ENCODE measurements around the gene TRIM65. TPM values are rescaled to one million over a fixed set of nuclear protein-coding genes. Genes with fewer than 3 reads are reported as not detected.
A peak's percentile ranks its signal among the peaks of the same experiment; 100 is the strongest.

TRIM65 gene
- total RNA-seq, 2 experiments from 2014 or later: 35.3 to 36.3 TPM

- POLR2A ChIA-PET: interaction anchor here (0.6 kb wide), 1 partner anchor 26 kb away, joined by 3 read pairs; no protein-coding TSS in a partner anchor
- no peak for DNase-seq
- H3K27ac Mint-ChIP-seq: no peak overlapping the region
- H3K9me3 Mint-ChIP-seq: no peaks in the 10 kb centered on the region
- H3K36me3 Mint-ChIP-seq: no peaks in the 10 kb centered on the region
- no peak for ATAC-seq (ENCODE audit: low read depth)
- no peak overlapping the region for H3K4me3 Mint-ChIP-seq
- H3K4me1 Mint-ChIP-seq: no peaks in the 10 kb centered on the region
- H3K27me3 Mint-ChIP-seq: no peaks in the 10 kb centered on the region
Measured at GRCh38 chr17:75925103-75925502, 28.4 kb upstream of the TRIM65 start.

GRCh38 chr17:75922963-75923874, 26.5 kb upstream of the TRIM65 start:
- POLR2A ChIA-PET: no interaction called here
- H3K36me3 Mint-ChIP-seq: no peaks in the 10 kb centered on the region
- no peak overlapping the region for H3K4me3 Mint-ChIP-seq
- H3K27me3 Mint-ChIP-seq: no peaks in the 10 kb centered on the region
- DNase-seq: no peak
- no peaks in the 10 kb centered on the region for H3K9me3 Mint-ChIP-seq
- H3K27ac Mint-ChIP-seq: no peak overlapping the region
- H3K4me1 Mint-ChIP-seq: no peaks in the 10 kb centered on the region
- no peak for ATAC-seq (ENCODE audit: low read depth)

- ATAC-seq (ENCODE audit: low read depth) (no peak), DNase-seq (no peak)
- POLR2A ChIA-PET: interaction anchor here (1.0 kb wide), 1 partner anchor 9 kb away, joined by 3 read pairs; no protein-coding TSS in a partner anchor
- Mint-ChIP-seq H3K27me3 (no peaks in the 10 kb centered on the region), H3K4me1 (no peaks in the 10 kb centered on the region), H3K4me3 (no peak overlapping the region), H3K27ac (no peak overlapping the region), H3K9me3 (no peaks in the 10 kb centered on the region), H3K36me3 (no peaks in the 10 kb centered on the region)
Measured at GRCh38 chr17:75922173-75922961, 25.6 kb upstream of the TRIM65 start.

GRCh38 chr17:75921596-75921995, 24.8 kb upstream of the TRIM65 start:
- H3K4me1 Mint-ChIP-seq: peaks cover 3% of the 10 kb centered on the region
- no peak overlapping the region for H3K4me3 Mint-ChIP-seq
- no peaks in the 10 kb centered on the region for H3K27me3 Mint-ChIP-seq
- POLR2A ChIA-PET: interaction anchor here (1.0 kb wide), 1 partner anchor 10 kb away, joined by 3 read pairs; no protein-coding TSS in a partner anchor
- ATAC-seq (ENCODE audit: low read depth) (no peak), DNase-seq (no peak)
- H3K36me3 Mint-ChIP-seq: no peaks in the 10 kb centered on the region
- no peak overlapping the region for H3K27ac Mint-ChIP-seq
- H3K9me3 Mint-ChIP-seq: no peaks in the 10 kb centered on the region

- no peaks in the 10 kb centered on the region for H3K36me3 Mint-ChIP-seq
- no peaks in the 10 kb centered on the region for H3K27me3 Mint-ChIP-seq
- DNase-seq (no peak), ATAC-seq (ENCODE audit: low read depth) (no peak)
- H3K9me3 Mint-ChIP-seq: no peaks in the 10 kb centered on the region
- H3K4me1 Mint-ChIP-seq: peaks cover 3% of the 10 kb centered on the region
- H3K27ac Mint-ChIP-seq: no peak overlapping the region
- no peak overlapping the region for H3K4me3 Mint-ChIP-seq
- POLR2A ChIA-PET: interaction anchor here (0.9 kb wide), 1 partner anchor 31 kb away, joined by 3 read pairs; no protein-coding TSS in a partner anchor
Measured at GRCh38 chr17:75920045-75920560, 23.4 kb upstream of the TRIM65 start.

- ATAC-seq (ENCODE audit: low read depth): no peak
- POLR2A ChIA-PET: no interaction called here
- Mint-ChIP-seq H3K36me3 (no peaks in the 10 kb centered on the region), H3K27me3 (no peaks in the 10 kb centered on the region), H3K4me3 (no peak overlapping the region), H3K4me1 (peaks cover 3% of the 10 kb centered on the region), H3K9me3 (no peaks in the 10 kb centered on the region), H3K27ac (no peak overlapping the region)
- DNase-seq: no peak
Measured at GRCh38 chr17:75919611-75920010, 22.9 kb upstream of the TRIM65 start.

GRCh38 chr17:75917917-75918445, 21.2 kb upstream of the TRIM65 start:
- no peaks in the 10 kb centered on the region for H3K27me3 Mint-ChIP-seq
- no peak overlapping the region for H3K27ac Mint-ChIP-seq

GRCh38 chr17:75917141-75917916, 20.6 kb upstream of the TRIM65 start:
- H3K4me3 Mint-ChIP-seq: no peak overlapping the region
- H3K27me3 Mint-ChIP-seq: no peaks in the 10 kb centered on the region
- H3K36me3 Mint-ChIP-seq: no peaks in the 10 kb centered on the region
- no peak for DNase-seq
- no peaks in the 10 kb centered on the region for H3K9me3 Mint-ChIP-seq
- H3K27ac Mint-ChIP-seq: peak overlapping the region; percentile 28
- POLR2A ChIA-PET: interaction anchor here (0.6 kb wide), 1 partner anchor 454 kb away, joined by 4 read pairs; no protein-coding TSS in a partner anchor
- peaks cover 3% of the 10 kb centered on the region for H3K4me1 Mint-ChIP-seq
- peak; percentile 32 for ATAC-seq (ENCODE audit: low read depth)

More at GRCh38 chr17:75917917-75918445, 21.2 kb upstream of the TRIM65 start:
- Mint-ChIP-seq H3K36me3 (no peaks in the 10 kb centered on the region), H3K9me3 (no peaks in the 10 kb centered on the region), H3K4me1 (peaks cover 3% of the 10 kb centered on the region), H3K4me3 (no peak overlapping the region)
- no peak for DNase-seq
- ATAC-seq (ENCODE audit: low read depth): no peak
- POLR2A ChIA-PET: no interaction called here

GRCh38 chr17:75915268-75915667, 18.5 kb upstream of the TRIM65 start:
- H3K9me3 Mint-ChIP-seq: no peaks in the 10 kb centered on the region
- H3K36me3 Mint-ChIP-seq: peaks cover 2% of the 10 kb centered on the region
- ATAC-seq (ENCODE audit: low read depth) (no peak), DNase-seq (no peak)
- H3K27me3 Mint-ChIP-seq: no peaks in the 10 kb centered on the region
- no peak overlapping the region for H3K4me3 Mint-ChIP-seq
- POLR2A ChIA-PET: interaction anchor here (0.6 kb wide), 1 partner anchor 626 kb away, joined by 7 read pairs; the partner anchor contains the start of gene SLC25A19
- peaks cover 3% of the 10 kb centered on the region for H3K4me1 Mint-ChIP-seq
- H3K27ac Mint-ChIP-seq: no peak overlapping the region

GRCh38 chr17:75914643-75915267, 18.0 kb upstream of the TRIM65 start:
- Mint-ChIP-seq H3K9me3 (no peaks in the 10 kb centered on the region), H3K27ac (no peak overlapping the region), H3K27me3 (no peaks in the 10 kb centered on the region), H3K36me3 (peaks cover 2% of the 10 kb centered on the region), H3K4me1 (peaks cover 5% of the 10 kb centered on the region), H3K4me3 (no peak overlapping the region)
- POLR2A ChIA-PET: no interaction called here
- ATAC-seq (ENCODE audit: low read depth) (no peak), DNase-seq (no peak)

- no peak for DNase-seq
- POLR2A ChIA-PET: no interaction called here
Measured at GRCh38 chr17:75913537-75914210, 16.9 kb upstream of the TRIM65 start.

GRCh38 chr17:75910699-75911098, 13.9 kb upstream of the TRIM65 start:
- POLR2A ChIA-PET: interaction anchor here (0.6 kb wide), 1 partner anchor 167 kb away, joined by 3 read pairs; no protein-coding TSS in a partner anchor

More at GRCh38 chr17:75913537-75914210, 16.9 kb upstream of the TRIM65 start:
- peaks cover 10% of the 10 kb centered on the region for H3K4me1 Mint-ChIP-seq
- no peak for ATAC-seq (ENCODE audit: low read depth)
- H3K36me3 Mint-ChIP-seq: peaks cover 2% of the 10 kb centered on the region
- no peak overlapping the region for H3K27ac Mint-ChIP-seq
- no peaks in the 10 kb centered on the region for H3K9me3 Mint-ChIP-seq
- H3K4me3 Mint-ChIP-seq: no peak overlapping the region
- H3K27me3 Mint-ChIP-seq: no peaks in the 10 kb centered on the region

More at GRCh38 chr17:75910699-75911098, 13.9 kb upstream of the TRIM65 start:
- Mint-ChIP-seq H3K27me3 (no peaks in the 10 kb centered on the region), H3K9me3 (no peaks in the 10 kb centered on the region), H3K27ac (no peak overlapping the region), H3K36me3 (peaks cover 2% of the 10 kb centered on the region), H3K4me1 (peaks cover 11% of the 10 kb centered on the region), H3K4me3 (no peak overlapping the region)
- ATAC-seq (ENCODE audit: low read depth) (no peak), DNase-seq (no peak)

All from activated naive CD8-positive, alpha-beta T cell treated with anti-CD3 and anti-CD28 coated beads, Interleukin-2, amount 10 ng/mL, durations not matched to agents 7 days and 5 days (primary cell).